Testis (tissue), 3 donors: ENCODE results near the gene PDZD7. TPM values are rescaled to one million over a fixed set of nuclear protein-coding genes. Genes with fewer than 3 reads are reported as not detected.

Experiments used
- DNase-seq: peaks from one replicate; pipeline ENCODE4 v3.0.0-alpha.2; 2019
- H3K27ac ChIP-seq, 2 donors: fragments of 200-600 bp; sonication (generic); one replicate each; pipeline ENCODE4 v1.5.1; 2019
- H3K27me3 ChIP-seq: fragments of 200-600 bp; sonication (generic); one replicate; pipeline ENCODE4 v1.5.1; 2019
- H3K36me3 ChIP-seq: fragments of 200-600 bp; sonication (generic); one replicate; pipeline ENCODE4 v1.5.1; 2017; ENCODE audit warnings: low read depth; ENCODE audit errors: missing control alignments
- H3K4me1 ChIP-seq: fragments of 200-600 bp; sonication (generic); one replicate; pipeline ENCODE4 v1.5.1; 2019
- H3K4me3 ChIP-seq, 2 donors: fragments of 200-600 bp; sonication (generic); one replicate each; pipeline ENCODE4 v1.5.1; 2017 to 2019
- H3K9me3 ChIP-seq: fragments of 200-600 bp; sonication (generic); one replicate; pipeline ENCODE4 v1.5.1; 2017
- POLR2A ChIP-seq: fragments of 450-650 bp; IDR thresholded peaks from one replicate; pipeline ENCODE4 v1.6.1; 2017; ENCODE audit warnings: antibody characterized with exemption, mild to moderate bottlenecking, moderate library complexity
- WGBS, 2 donors: methylation state at CpG; one replicate each; pipeline ENCODE4 v1.1.5; 2018; 5-methylcytosine and 5-hydroxymethylcytosine counted together
- intact Hi-C: fragments of 100-400 bp; cut with DNase I; formaldehyde crosslinking; loops from one replicate; pipeline ENCODE4 v1.15.1; 2023; ENCODE audit warnings: low total_unique reads
- polyA plus RNA-seq: library from polyadenylated mRNA; stranded (reverse); fragments of 350-450 nt; fragmentation: Illumina TruSeq; extraction: RNeasy Lipid Tissue Mini Kit (QIAGEN cat#74804); gene quantifications from one replicate; pipeline ENCODE4 v1.2.3, GENCODE V29; 2014; ENCODE audit warnings: low read depth, low replicate concordance; ENCODE audit not compliant: insufficient read depth
- total RNA-seq, 2 donors: library from RNA; depleted of rRNA; stranded (reverse); fragments of >200 nt; gene quantifications; one replicate each; pipeline ENCODE4 v1.2.3, GENCODE V29; 2016
- TF ChIP-seq, protein P1 (sequence below), 3 experiments: fragments of 450-650 bp in 2 of 3; fragments of 200-600 bp in 1 of 3; sonication (generic) in 1 of 3; IDR thresholded peaks; one replicate each; pipeline ENCODE4 v1.5.1; 2016 to 2019; ENCODE audit warnings: antibody characterized with exemption in 3 of 3, mild to moderate bottlenecking in 2 of 3, moderate library complexity in 1 of 3

Gene PDZD7
- total and polyA plus RNA-seq, 3 donors from 2014 or later = 1.6 to 3.5 (median 2.2) TPM

DNA sequence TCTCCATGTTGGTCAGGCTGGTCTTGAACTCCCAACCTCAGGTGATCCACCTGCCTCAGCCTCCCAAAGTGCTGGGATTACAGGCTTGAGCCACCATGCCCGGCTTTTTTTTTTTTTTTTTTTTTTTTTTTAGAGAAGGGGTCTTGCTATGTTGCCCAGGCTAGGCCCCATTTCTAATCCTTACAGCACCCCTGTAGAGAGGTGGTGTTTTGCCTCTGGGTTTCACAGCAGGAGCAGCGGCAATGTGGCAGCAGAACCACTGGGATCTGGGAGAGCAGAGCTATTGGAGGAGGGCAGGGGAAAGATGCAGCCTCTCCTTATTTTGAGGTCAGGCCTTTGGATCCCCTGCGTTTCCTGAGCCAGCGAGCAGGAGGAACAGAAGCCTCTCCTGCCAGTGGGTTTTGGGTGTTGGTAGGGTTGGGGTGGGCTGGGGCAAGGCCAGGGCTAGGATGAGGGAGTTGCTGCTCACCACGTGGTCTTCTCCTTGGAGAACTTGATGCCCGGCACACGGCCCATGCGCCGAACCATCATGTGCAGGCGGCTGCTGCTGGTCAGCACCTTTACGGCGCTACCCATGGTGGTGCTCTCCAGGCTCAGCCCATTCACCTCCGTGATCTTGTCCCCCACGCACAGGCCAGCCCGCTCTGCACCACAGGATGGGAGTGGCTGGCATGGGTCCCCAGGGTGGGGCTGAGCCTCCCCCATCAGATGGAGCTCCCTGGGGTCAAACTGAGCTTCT, 7.8 kb downstream of the PDZD7 start:
- TF ChIP-seq, protein P1, sequence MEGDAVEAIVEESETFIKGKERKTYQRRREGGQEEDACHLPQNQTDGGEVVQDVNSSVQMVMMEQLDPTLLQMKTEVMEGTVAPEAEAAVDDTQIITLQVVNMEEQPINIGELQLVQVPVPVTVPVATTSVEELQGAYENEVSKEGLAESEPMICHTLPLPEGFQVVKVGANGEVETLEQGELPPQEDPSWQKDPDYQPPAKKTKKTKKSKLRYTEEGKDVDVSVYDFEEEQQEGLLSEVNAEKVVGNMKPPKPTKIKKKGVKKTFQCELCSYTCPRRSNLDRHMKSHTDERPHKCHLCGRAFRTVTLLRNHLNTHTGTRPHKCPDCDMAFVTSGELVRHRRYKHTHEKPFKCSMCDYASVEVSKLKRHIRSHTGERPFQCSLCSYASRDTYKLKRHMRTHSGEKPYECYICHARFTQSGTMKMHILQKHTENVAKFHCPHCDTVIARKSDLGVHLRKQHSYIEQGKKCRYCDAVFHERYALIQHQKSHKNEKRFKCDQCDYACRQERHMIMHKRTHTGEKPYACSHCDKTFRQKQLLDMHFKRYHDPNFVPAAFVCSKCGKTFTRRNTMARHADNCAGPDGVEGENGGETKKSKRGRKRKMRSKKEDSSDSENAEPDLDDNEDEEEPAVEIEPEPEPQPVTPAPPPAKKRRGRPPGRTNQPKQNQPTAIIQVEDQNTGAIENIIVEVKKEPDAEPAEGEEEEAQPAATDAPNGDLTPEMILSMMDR (IDR thresholded peaks at IDR 0.05) = no peak
- no peak for TF ChIP-seq POLR2A
- 95 to 97% methylated on average over 14 to 15 of the region's 15 CpGs for WGBS, 2 donors
- Histone ChIP-seq H3K4me3 (no peak overlapping the region), H3K4me1 (peaks cover 9% of the 10 kb centered on the region), H3K27me3 (no peaks in the 10 kb centered on the region), H3K36me3 (no peaks in the 10 kb centered on the region), H3K27ac (no peak overlapping the region), H3K9me3 (no peaks in the 10 kb centered on the region)
- intact Hi-C loops = no loop called here
- DNase-seq = no peak

DNA sequence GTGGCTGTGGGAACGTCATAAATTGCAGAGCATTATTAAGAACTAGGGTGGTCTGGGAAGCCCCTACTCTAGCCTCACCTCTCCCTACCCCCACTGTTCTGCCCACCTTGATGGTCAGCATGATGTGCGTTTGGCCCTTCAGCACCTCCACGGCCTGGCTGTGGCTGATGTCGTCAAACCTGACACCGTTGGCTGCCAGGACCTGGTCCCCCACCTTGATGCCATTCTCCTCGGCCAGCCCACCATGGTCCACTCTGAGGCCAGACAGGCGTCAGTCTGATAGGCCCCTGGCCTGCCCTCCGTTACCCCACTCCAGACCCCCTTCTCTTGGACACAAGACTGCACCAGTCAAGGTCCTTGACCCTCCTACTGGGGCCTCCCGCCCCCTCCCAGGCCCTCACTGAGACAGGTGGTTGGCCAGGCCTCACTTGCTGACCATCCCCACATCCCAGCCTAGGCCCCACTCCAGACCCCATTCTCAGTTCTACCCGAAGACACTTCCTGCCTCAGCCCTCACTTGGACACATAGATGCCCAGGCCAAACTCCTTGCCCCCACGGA, 9.2 kb downstream of the PDZD7 start:
- Histone ChIP-seq H3K27me3 (no peaks in the 10 kb centered on the region), H3K4me3 (no peak overlapping the region), H3K4me1 (peaks cover 9% of the 10 kb centered on the region), H3K9me3 (no peaks in the 10 kb centered on the region), H3K36me3 (no peaks in the 10 kb centered on the region), H3K27ac (no peak overlapping the region)
- DNase-seq = no peak
- intact Hi-C loops = no loop called here
- no peak for TF ChIP-seq POLR2A
- 91 to 92% methylated on average over 11 of the region's 11 CpGs for WGBS, 2 donors

GRCh38 chr10:101021239-101021638, 9.7 kb downstream of the PDZD7 start:
- intact Hi-C loops = no loop called here
- TF ChIP-seq, protein P1 (IDR thresholded peaks at IDR 0.05) = no peak
- TF ChIP-seq POLR2A = no peak
- Histone ChIP-seq H3K36me3 (no peaks in the 10 kb centered on the region), H3K27me3 (no peaks in the 10 kb centered on the region), H3K9me3 (no peaks in the 10 kb centered on the region), H3K4me1 (peaks cover 9% of the 10 kb centered on the region), H3K4me3 (no peak overlapping the region), H3K27ac (no peak overlapping the region)
- no peak for DNase-seq
- 85 to 94% methylated on average over 4 of the region's 4 CpGs for WGBS, 2 donors

DNA sequence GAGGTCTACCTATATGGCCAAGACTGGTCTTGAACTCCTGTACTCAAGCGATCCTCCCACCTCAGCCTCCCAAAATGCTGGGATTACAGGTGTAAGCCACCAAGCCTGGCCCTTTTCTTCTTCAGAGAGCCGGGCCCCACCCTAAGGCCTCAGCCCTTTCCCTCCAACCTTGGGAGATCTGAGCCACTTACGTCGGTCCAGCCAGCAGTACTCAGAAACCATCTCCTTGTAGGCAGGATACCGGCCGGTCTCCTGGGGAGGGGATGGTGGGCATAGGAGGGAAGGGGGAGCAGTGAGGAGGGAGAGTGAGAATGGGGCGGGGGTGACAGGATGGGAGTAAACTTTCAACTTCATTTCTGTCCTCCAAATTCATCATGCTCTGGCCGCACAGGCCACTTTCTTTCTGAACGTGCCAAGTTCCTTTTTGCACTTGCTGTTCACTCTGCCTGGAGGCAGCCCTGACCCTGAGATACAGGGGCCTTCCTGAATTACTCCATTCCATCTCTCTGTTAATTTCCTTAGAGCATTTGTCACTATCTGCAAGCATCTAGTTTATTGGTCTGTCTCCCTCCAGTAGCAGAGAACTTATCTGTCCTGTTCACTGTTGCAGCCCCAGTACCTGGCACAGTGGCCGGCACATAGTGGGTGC, 10.4 kb downstream of the PDZD7 start:
- Histone ChIP-seq H3K4me1 (peaks cover 9% of the 10 kb centered on the region), H3K27ac (no peak overlapping the region), H3K27me3 (no peaks in the 10 kb centered on the region), H3K9me3 (no peaks in the 10 kb centered on the region), H3K36me3 (no peaks in the 10 kb centered on the region), H3K4me3 (no peak overlapping the region)
- intact Hi-C loops = no loop called here
- TF ChIP-seq, protein P1 (IDR thresholded peaks at IDR 0.05) = no peak
- no peak for TF ChIP-seq POLR2A
- no peak for DNase-seq
- WGBS, 2 donors = 79 to 81% methylated on average over 10 of the region's 10 CpGs

GRCh38 chr10:101019440-101019703, 11.6 kb downstream of the PDZD7 start:
- TF ChIP-seq, protein P1 (IDR thresholded peaks at IDR 0.05) = no peak
- intact Hi-C loops = no loop called here
- H3K36me3 ChIP-seq = no peaks in the 10 kb centered on the region
- WGBS, 2 donors = 29 to 55% methylated on average over 2 of the region's 2 CpGs
- no peaks in the 10 kb centered on the region for H3K27me3 ChIP-seq
- H3K4me3 ChIP-seq = no peak overlapping the region
- H3K27ac ChIP-seq = no peak overlapping the region
- no peak for DNase-seq
- peaks cover 9% of the 10 kb centered on the region for H3K4me1 ChIP-seq
- no peaks in the 10 kb centered on the region for H3K9me3 ChIP-seq
